Tibial nerve (tissue), 4 donors: ENCODE data around the gene ATOH8. TPM values are rescaled to one million over a fixed set of nuclear protein-coding genes. Genes with fewer than 3 reads are reported as not detected.

ENCODE experiments used
- DNase-seq, 2 donors: peaks; one replicate each; pipeline ENCODE4 v3.0.0-alpha.2; 2019; ENCODE audit warnings: low spot score in 2 of 2
- H3K27ac ChIP-seq, 4 donors: fragments of 200-600 bp; sonication (generic) in 3 of 4; one replicate each; pipeline ENCODE4 v1.5.1; 2017 to 2019; ENCODE audit warnings: mild to moderate bottlenecking in 1 of 4
- H3K27me3 ChIP-seq, 2 donors: fragments of 200-600 bp; sonication (generic) in 1 of 2; one replicate each; pipeline versions ENCODE4 v1.5.1 to v1.6.0; 2017 to 2019
- H3K36me3 ChIP-seq, 3 donors: fragments of 200-600 bp; sonication (generic); one replicate each; pipeline ENCODE4 v1.5.1; 2018 to 2019
- H3K4me1 ChIP-seq, 4 donors: fragments of 200-600 bp; sonication (generic) in 3 of 4; one replicate each; pipeline ENCODE4 v1.5.1; 2017 to 2019
- H3K4me3 ChIP-seq, 4 donors: fragments of 200-600 bp; sonication (generic) in 3 of 4; one replicate each; pipeline ENCODE4 v1.5.1; 2017 to 2019; ENCODE audit warnings: mild to moderate bottlenecking in 1 of 4, moderate library complexity in 1 of 4
- H3K9me3 ChIP-seq, 4 donors: fragments of 200-600 bp; sonication (generic) in 3 of 4; one replicate each; pipeline ENCODE4 v1.5.1; 2017 to 2019
- EP300 ChIP-seq, 2 donors: sonication (generic); formaldehyde crosslinking; IDR thresholded peaks; one replicate each; pipeline ENCODE4 v1.6.1; 2017; ENCODE audit warnings: antibody characterized with exemption in 2 of 2, mild to moderate bottlenecking in 1 of 2
- POLR2A ChIP-seq, 2 donors: fragments of 450-650 bp; IDR thresholded peaks; one replicate each; pipeline ENCODE4 v1.6.1; 2017; ENCODE audit warnings: antibody characterized with exemption in 2 of 2, mild to moderate bottlenecking in 2 of 2, moderate library complexity in 2 of 2
- WGBS, 2 donors: methylation state at CpG; one replicate each; pipeline ENCODE4 v1.1.5; 2018; 5-methylcytosine and 5-hydroxymethylcytosine counted together
- total RNA-seq, 4 donors: library from RNA; depleted of rRNA; stranded (reverse); fragments of >200 nt; gene quantifications; one replicate each; pipeline ENCODE4 v1.1.0, GENCODE V29; 2016
- TF ChIP-seq, protein P1 (sequence below), 5 experiments: fragments of 200-600 bp in 3 of 5; fragments of 450-650 bp in 2 of 5; sonication (generic) in 3 of 5; IDR thresholded peaks; one replicate each; pipeline ENCODE4 v1.5.1; 2016 to 2019; ENCODE audit warnings: antibody characterized with exemption in 5 of 5, mild to moderate bottlenecking in 3 of 5, moderate library complexity in 2 of 5

ATOH8 gene
- total RNA-seq, 4 donors from 2014 or later = 98.0 to 170 (median 119) TPM

DNA sequence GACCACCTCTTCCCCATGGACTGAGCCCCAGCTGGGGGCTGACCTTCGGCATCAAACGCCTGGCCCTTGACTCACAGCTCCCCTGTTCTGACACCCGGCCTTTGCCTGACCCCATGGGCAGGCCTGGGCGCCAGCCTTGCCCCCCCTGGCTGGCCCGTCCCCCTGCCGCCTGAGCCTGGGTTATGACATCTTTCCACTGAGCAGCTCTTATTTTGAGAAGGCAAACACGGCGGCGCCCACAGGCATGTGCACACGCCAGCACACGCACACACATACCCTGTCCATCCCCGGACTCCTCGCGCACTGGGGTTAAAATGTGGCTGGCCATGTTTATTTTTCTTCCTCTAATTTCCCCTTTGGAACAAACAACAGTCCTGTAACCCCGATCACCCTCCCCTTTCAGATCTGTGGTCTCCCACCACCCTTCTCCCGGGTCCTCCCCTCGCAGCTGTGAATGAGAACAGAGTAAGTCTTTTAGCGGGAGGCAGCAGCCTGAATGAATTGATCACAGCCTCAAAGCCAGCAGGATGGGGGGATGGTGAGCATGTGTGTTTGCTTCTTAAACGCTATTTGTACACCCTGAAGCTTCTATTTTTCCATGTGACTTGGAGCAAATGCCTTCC lies 11.8 kb upstream of the ATOH8 start:
- Histone ChIP-seq H3K27me3 (no peaks in the 10 kb centered on the region), H3K36me3 (no peaks in the 10 kb centered on the region), H3K4me3 (peak overlapping the region in 1 of 4 donors; percentile 6), H3K9me3 (no peaks in the 10 kb centered on the region), H3K4me1 (peaks cover 19 to 87% (median 58%) of the 10 kb centered on the region in 4 donors), H3K27ac (peak overlapping the region; percentile 83 to 96 (median 94))
- peak; percentile 72 to 75 for DNase-seq
- TF ChIP-seq POLR2A (IDR thresholded peaks at IDR 0.05) = peak in 1 of 2 donors; percentile 26
- peak; percentile 40 to 96 for TF ChIP-seq EP300 (IDR thresholded peaks at IDR 0.05)
- TF ChIP-seq, protein P1, sequence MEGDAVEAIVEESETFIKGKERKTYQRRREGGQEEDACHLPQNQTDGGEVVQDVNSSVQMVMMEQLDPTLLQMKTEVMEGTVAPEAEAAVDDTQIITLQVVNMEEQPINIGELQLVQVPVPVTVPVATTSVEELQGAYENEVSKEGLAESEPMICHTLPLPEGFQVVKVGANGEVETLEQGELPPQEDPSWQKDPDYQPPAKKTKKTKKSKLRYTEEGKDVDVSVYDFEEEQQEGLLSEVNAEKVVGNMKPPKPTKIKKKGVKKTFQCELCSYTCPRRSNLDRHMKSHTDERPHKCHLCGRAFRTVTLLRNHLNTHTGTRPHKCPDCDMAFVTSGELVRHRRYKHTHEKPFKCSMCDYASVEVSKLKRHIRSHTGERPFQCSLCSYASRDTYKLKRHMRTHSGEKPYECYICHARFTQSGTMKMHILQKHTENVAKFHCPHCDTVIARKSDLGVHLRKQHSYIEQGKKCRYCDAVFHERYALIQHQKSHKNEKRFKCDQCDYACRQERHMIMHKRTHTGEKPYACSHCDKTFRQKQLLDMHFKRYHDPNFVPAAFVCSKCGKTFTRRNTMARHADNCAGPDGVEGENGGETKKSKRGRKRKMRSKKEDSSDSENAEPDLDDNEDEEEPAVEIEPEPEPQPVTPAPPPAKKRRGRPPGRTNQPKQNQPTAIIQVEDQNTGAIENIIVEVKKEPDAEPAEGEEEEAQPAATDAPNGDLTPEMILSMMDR (IDR thresholded peaks at IDR 0.05) = peak in 3 of 5 experiments; percentile 7 to 55 (median 45)
- 12 to 24% methylated on average over 17 to 19 of the region's 19 CpGs for WGBS, 2 donors

DNA sequence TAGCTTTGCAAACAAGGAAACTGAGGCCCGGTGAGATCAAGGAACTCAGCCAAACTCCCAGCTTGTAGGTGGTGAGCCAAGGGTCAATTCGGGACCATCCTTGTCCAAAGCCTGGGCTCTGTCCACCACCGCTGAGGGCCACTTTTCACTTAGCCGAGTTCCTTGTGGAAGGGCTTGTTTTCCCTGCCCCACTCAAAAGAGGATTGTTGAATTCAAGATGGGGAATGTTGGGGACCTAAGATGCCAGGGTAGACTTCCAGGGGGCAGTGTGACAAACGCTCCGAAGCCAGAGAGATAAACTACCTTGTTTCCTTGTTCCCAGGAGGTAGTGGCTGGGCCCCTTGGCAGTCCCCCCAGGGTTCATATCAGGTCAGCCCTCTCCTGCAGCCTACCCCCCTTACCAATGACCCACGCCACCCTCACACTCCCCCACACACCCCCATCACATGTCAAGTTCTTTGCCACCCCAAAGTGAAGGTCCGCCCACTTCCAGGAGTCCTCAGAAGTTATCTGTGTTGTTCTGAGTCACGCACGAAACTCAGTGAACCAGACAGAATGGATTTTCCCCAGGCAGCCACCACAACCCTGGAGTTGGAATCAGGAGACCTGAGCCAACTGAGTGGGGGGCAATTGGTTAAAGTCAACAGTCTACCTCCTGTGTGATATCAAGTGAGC lies 10.3 kb upstream of the ATOH8 start:
- Histone ChIP-seq H3K4me1 (peaks cover 19 to 89% (median 62%) of the 10 kb centered on the region in 4 donors), H3K27ac (peak overlapping the region; percentile 83 to 96 (median 94)), H3K9me3 (no peaks in the 10 kb centered on the region), H3K4me3 (no peak overlapping the region), H3K27me3 (no peaks in the 10 kb centered on the region), H3K36me3 (no peaks in the 10 kb centered on the region)
- WGBS, 2 donors = 51 to 52% methylated on average over 10 of the region's 10 CpGs
- TF ChIP-seq, protein P1 (IDR thresholded peaks at IDR 0.05) = no peak
- no peak for DNase-seq

DNA sequence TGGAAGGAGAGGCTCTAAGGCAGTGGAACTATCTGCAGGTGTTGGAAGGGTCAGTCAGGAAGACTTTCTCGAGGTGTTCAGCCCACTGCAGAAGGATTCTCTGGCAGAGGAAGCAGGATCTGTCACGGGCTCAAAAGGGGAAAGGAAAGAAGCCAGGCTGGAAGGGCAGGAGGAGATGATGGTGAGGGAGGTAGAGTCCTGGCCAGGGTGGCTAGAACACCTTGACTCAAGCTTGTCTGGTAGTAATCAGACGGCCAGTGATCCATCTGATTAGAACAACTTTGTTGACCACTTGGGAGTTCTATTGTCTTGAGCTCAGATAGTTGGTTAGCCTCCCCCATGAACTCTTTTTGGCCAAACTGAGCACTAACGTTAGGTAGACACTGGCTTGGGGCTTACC lies 9.7 kb upstream of the ATOH8 start:
- H3K4me1 ChIP-seq = peaks cover 22 to 95% (median 68%) of the 10 kb centered on the region in 4 donors
- TF ChIP-seq POLR2A (IDR thresholded peaks at IDR 0.05) (no peak), EP300 (IDR thresholded peaks at IDR 0.05) (no peak)
- TF ChIP-seq, protein P1 (IDR thresholded peaks at IDR 0.05) = no peak
- no peaks in the 10 kb centered on the region for H3K9me3 ChIP-seq
- H3K27me3 ChIP-seq = no peaks in the 10 kb centered on the region
- H3K27ac ChIP-seq = peak overlapping the region; percentile 83 to 96 (median 94)
- 39 to 56% methylated on average over 4 of the region's 4 CpGs for WGBS, 2 donors
- DNase-seq = no peak
- H3K4me3 ChIP-seq = no peak overlapping the region
- no peaks in the 10 kb centered on the region for H3K36me3 ChIP-seq

DNA sequence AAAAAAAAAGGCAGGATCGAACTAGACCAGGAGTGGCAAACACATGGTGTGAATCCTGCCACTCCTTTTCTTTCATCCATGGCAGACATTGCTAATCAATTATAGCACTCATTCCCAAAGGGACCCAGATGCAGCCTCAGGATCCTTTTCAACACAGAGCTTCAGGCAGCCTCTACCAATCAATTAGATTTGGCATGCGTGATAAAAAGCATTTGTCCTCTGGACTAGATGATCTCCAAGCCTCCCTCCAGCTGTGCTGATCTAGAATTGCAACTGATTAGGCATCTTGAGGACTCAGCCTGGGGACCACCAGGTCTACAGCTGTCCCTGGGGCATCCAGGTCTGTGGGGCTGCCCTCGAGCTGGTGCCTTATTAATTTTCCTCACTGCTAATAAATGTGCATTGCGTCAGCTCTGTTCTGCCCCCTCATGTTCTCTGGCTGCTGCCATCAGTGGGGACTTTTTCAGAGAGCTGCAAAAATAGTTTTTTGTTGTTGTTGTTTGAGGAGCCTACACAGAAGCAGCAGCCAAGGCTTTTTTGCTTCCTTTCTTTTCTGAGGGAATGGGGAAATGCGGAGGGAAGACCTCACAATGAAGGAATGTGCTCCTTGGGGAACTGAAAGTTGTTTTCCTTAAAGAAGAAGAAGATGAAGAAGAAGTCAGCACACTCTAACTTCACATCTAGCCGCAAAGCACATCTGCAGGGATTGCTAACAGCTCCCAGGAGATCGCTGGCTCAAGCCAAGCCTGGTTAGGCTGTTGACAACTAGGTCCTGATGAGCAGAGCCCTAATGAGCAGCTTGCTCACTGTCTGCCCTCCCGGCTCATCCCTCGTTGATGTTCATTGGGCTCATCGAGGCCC lies 8.8 kb upstream of the ATOH8 start:
- Histone ChIP-seq H3K27ac (peak overlapping the region; percentile 83 to 96 (median 94)), H3K27me3 (no peaks in the 10 kb centered on the region), H3K36me3 (no peaks in the 10 kb centered on the region), H3K4me3 (peak overlapping the region in 3 of 4 donors; percentile 15 to 26 (median 24)), H3K9me3 (no peaks in the 10 kb centered on the region), H3K4me1 (peaks cover 22 to 98% (median 73%) of the 10 kb centered on the region in 4 donors)
- TF ChIP-seq POLR2A (IDR thresholded peaks at IDR 0.05) (peak in 1 of 2 donors; percentile 49), EP300 (IDR thresholded peaks at IDR 0.05) (peak; percentile 80 to 98)
- TF ChIP-seq, protein P1 (IDR thresholded peaks at IDR 0.05) = no peak
- WGBS, 2 donors = 8 to 18% methylated on average over 10 of the region's 10 CpGs
- DNase-seq = peak; percentile 59 to 65
